Activated naive CD8-positive, alpha-beta T cell treated with anti-CD3 and anti-CD28 coated beads for 36 hours (primary cell): ENCODE results near the gene OR2A42. TPM values are rescaled to one million over a fixed set of nuclear protein-coding genes. Genes with fewer than 3 reads are reported as not detected.
"Not testable (repeated sequence)": the region's sequence is repeated elsewhere in the genome, so short reads cannot be mapped to it uniquely, and the experiment has no call there.

Experiments
- DNase-seq: peaks from one replicate; pipeline ENCODE4 v3.0.0; 2021
- H3K27ac Mint-ChIP-seq: one replicate; pipeline ENCODE4 v1.8.0; 2022; ENCODE audit warnings: mild to moderate bottlenecking, moderate library complexity, mixed read lengths
- H3K27me3 Mint-ChIP-seq: one replicate; pipeline ENCODE4 v1.8.0; 2022; ENCODE audit warnings: mild to moderate bottlenecking, mixed read lengths
- H3K36me3 Mint-ChIP-seq: one replicate; pipeline ENCODE4 v1.8.0; 2021; ENCODE audit warnings: mild to moderate bottlenecking, mixed read lengths
- H3K4me1 Mint-ChIP-seq: one replicate; pipeline ENCODE4 v1.8.0; 2021; ENCODE audit warnings: mixed read lengths
- H3K4me3 Mint-ChIP-seq: one replicate; pipeline ENCODE4 v1.8.0; 2022; ENCODE audit warnings: mild to moderate bottlenecking, moderate library complexity, mixed read lengths
- H3K9me3 Mint-ChIP-seq: one replicate; pipeline ENCODE4 v1.8.0; 2022; ENCODE audit warnings: mixed read lengths
- total RNA-seq, 2 experiments: library from RNA; stranded (reverse); gene quantifications; one replicate each; pipeline ENCODE4 v1.2.3, GENCODE V29; 2021

Gene OR2A42
- not detected for total RNA-seq

- not testable (repeated sequence) for H3K27me3 Mint-ChIP-seq, DNase-seq, H3K27ac Mint-ChIP-seq, H3K4me1 Mint-ChIP-seq, H3K4me3 Mint-ChIP-seq, H3K9me3 Mint-ChIP-seq, H3K36me3 Mint-ChIP-seq
Measured at GRCh38 chr7:144239365-144239764, at the start of gene OR2A42. TSS of gene OR2A42 (minus strand) at chr7:144239605. CDS start at chr7:144232843, 6,762 bp downstream.

GRCh38 chr7:144287171-144287784 lies 47.9 kb upstream of the OR2A42 start:
- not testable (repeated sequence) for H3K4me1 Mint-ChIP-seq, H3K36me3 Mint-ChIP-seq, H3K4me3 Mint-ChIP-seq, H3K27ac Mint-ChIP-seq, H3K9me3 Mint-ChIP-seq, DNase-seq, H3K27me3 Mint-ChIP-seq

- H3K27ac Mint-ChIP-seq, H3K4me3 Mint-ChIP-seq, DNase-seq, H3K4me1 Mint-ChIP-seq, H3K9me3 Mint-ChIP-seq, H3K36me3 Mint-ChIP-seq, H3K27me3 Mint-ChIP-seq: not testable (repeated sequence)
Measured at GRCh38 chr7:144283716-144284115, 44.3 kb upstream of the OR2A42 start.

- H3K4me1 Mint-ChIP-seq, H3K27ac Mint-ChIP-seq, H3K4me3 Mint-ChIP-seq, H3K36me3 Mint-ChIP-seq, DNase-seq, H3K9me3 Mint-ChIP-seq, H3K27me3 Mint-ChIP-seq: not testable (repeated sequence)
Measured at GRCh38 chr7:144282490-144282889, 43.1 kb upstream of the OR2A42 start.

GRCh38 chr7:144281981-144282380 lies 42.6 kb upstream of the OR2A42 start:
- H3K27ac Mint-ChIP-seq, H3K27me3 Mint-ChIP-seq, DNase-seq, H3K4me3 Mint-ChIP-seq, H3K4me1 Mint-ChIP-seq, H3K36me3 Mint-ChIP-seq, H3K9me3 Mint-ChIP-seq: not testable (repeated sequence)

- not testable (repeated sequence) for H3K4me1 Mint-ChIP-seq, H3K36me3 Mint-ChIP-seq, H3K27ac Mint-ChIP-seq, H3K4me3 Mint-ChIP-seq, DNase-seq, H3K27me3 Mint-ChIP-seq, H3K9me3 Mint-ChIP-seq
Measured at GRCh38 chr7:144280010-144280409, 40.6 kb upstream of the OR2A42 start.

- not testable (repeated sequence) for H3K4me3 Mint-ChIP-seq, H3K27ac Mint-ChIP-seq, H3K36me3 Mint-ChIP-seq, H3K4me1 Mint-ChIP-seq, H3K9me3 Mint-ChIP-seq, DNase-seq, H3K27me3 Mint-ChIP-seq
Measured at GRCh38 chr7:144275281-144275680, 35.9 kb upstream of the OR2A42 start.

GRCh38 chr7:144269188-144269587 lies 29.8 kb upstream of the OR2A42 start, which contains the start of gene CTAGE8:
TSS of gene CTAGE8 (minus strand) at chr7:144269288. CDS start at chr7:144269250, 38 bp downstream.
- not testable (repeated sequence) for H3K36me3 Mint-ChIP-seq, H3K9me3 Mint-ChIP-seq, H3K4me3 Mint-ChIP-seq, DNase-seq, H3K27me3 Mint-ChIP-seq, H3K4me1 Mint-ChIP-seq, H3K27ac Mint-ChIP-seq

GRCh38 chr7:144264692-144265091 lies 25.3 kb upstream of the OR2A42 start, which contains the start of gene OR2A7:
TSS of gene OR2A7 (minus strand) at chr7:144264792. CDS start at chr7:144259628, 5,164 bp downstream.
- not testable (repeated sequence) for H3K9me3 Mint-ChIP-seq, H3K27ac Mint-ChIP-seq, H3K4me3 Mint-ChIP-seq, H3K4me1 Mint-ChIP-seq, H3K36me3 Mint-ChIP-seq, H3K27me3 Mint-ChIP-seq, DNase-seq

- H3K4me1 Mint-ChIP-seq, H3K27ac Mint-ChIP-seq, DNase-seq, H3K36me3 Mint-ChIP-seq, H3K27me3 Mint-ChIP-seq, H3K9me3 Mint-ChIP-seq, H3K4me3 Mint-ChIP-seq: not testable (repeated sequence)
Measured at GRCh38 chr7:144262128-144262527, 22.7 kb upstream of the OR2A42 start.

- not testable (repeated sequence) for H3K9me3 Mint-ChIP-seq
Measured at GRCh38 chr7:144259067-144259466, 19.7 kb upstream of the OR2A42 start.

GRCh38 chr7:144256112-144256511 lies 16.7 kb upstream of the OR2A42 start:
- Mint-ChIP-seq H3K27me3 (no peaks in the 10 kb centered on the region), H3K27ac (no peak overlapping the region), H3K9me3 (no peaks in the 10 kb centered on the region), H3K36me3 (no peaks in the 10 kb centered on the region), H3K4me3 (no peak overlapping the region), H3K4me1 (no peaks in the 10 kb centered on the region)
- no peak for DNase-seq

More at GRCh38 chr7:144259067-144259466, 19.7 kb upstream of the OR2A42 start:
- not testable (repeated sequence) for H3K27me3 Mint-ChIP-seq, DNase-seq, H3K27ac Mint-ChIP-seq, H3K36me3 Mint-ChIP-seq, H3K4me3 Mint-ChIP-seq, H3K4me1 Mint-ChIP-seq

GRCh38 chr7:144255471-144255897 lies 16.1 kb upstream of the OR2A42 start:
- Mint-ChIP-seq H3K9me3 (no peaks in the 10 kb centered on the region), H3K27me3 (no peaks in the 10 kb centered on the region), H3K4me1 (no peaks in the 10 kb centered on the region), H3K4me3 (no peak overlapping the region), H3K36me3 (no peaks in the 10 kb centered on the region), H3K27ac (no peak overlapping the region)
- no peak for DNase-seq

- not testable (repeated sequence) for H3K9me3 Mint-ChIP-seq, H3K4me1 Mint-ChIP-seq, DNase-seq, H3K36me3 Mint-ChIP-seq, H3K27me3 Mint-ChIP-seq, H3K4me3 Mint-ChIP-seq, H3K27ac Mint-ChIP-seq
Measured at GRCh38 chr7:144252307-144252706, 12.9 kb upstream of the OR2A42 start.

- DNase-seq, H3K4me1 Mint-ChIP-seq, H3K9me3 Mint-ChIP-seq, H3K27me3 Mint-ChIP-seq, H3K27ac Mint-ChIP-seq, H3K36me3 Mint-ChIP-seq, H3K4me3 Mint-ChIP-seq: not testable (repeated sequence)
Measured at GRCh38 chr7:144247674-144248330, 8.4 kb upstream of the OR2A42 start.

GRCh38 chr7:144246967-144247366 lies 7.6 kb upstream of the OR2A42 start:
- H3K27me3 Mint-ChIP-seq, H3K9me3 Mint-ChIP-seq, H3K36me3 Mint-ChIP-seq, H3K27ac Mint-ChIP-seq, H3K4me1 Mint-ChIP-seq, H3K4me3 Mint-ChIP-seq, DNase-seq: not testable (repeated sequence)
